Gastroesophageal sphincter (tissue), 4 donors: Measurements from ENCODE around the gene KCNJ10. TPM values are rescaled to one million over a fixed set of nuclear protein-coding genes. Genes with fewer than 3 reads are reported as not detected.

ENCODE experiments used
- ATAC-seq: fragments of 150-250 bp; one replicate; pipeline ENCODE4 v1.9.1; 2016; ENCODE audit warnings: mild to moderate bottlenecking, moderate library complexity
- H3K27ac ChIP-seq, 4 donors: fragments of 200-600 bp; sonication (generic) in 3 of 4; 1 replicate in 3 of 4; 2 replicates in 1 of 4; pipeline ENCODE4 v1.5.1; 2016 to 2019
- H3K27me3 ChIP-seq: fragments of 200-600 bp; sonication (generic); one replicate; pipeline ENCODE4 v1.5.1; 2019
- H3K36me3 ChIP-seq, 2 donors: fragments of 200-600 bp; sonication (generic); one replicate each; pipeline ENCODE4 v1.5.1; 2019; ENCODE audit warnings: control low read depth in 1 of 2
- H3K4me1 ChIP-seq, 3 donors: fragments of 200-600 bp; sonication (generic); 1 replicate in 2 of 3; 2 replicates in 1 of 3; pipeline ENCODE4 v1.5.1; 2016 to 2019; ENCODE audit warnings: control low read depth in 2 of 3
- H3K4me3 ChIP-seq, 2 donors: fragments of 200-600 bp; sonication (generic); one replicate each; pipeline ENCODE4 v1.5.1; 2019; ENCODE audit warnings: mild to moderate bottlenecking in 1 of 2, moderate library complexity in 1 of 2
- H3K9me3 ChIP-seq, 3 donors: fragments of 200-600 bp; sonication (generic); one replicate each; pipeline ENCODE4 v1.5.1; 2017 to 2019; ENCODE audit warnings: control low read depth in 2 of 3
- EP300 ChIP-seq: sonication (generic); formaldehyde crosslinking; IDR thresholded peaks from one replicate; pipeline ENCODE4 v1.6.1; 2017; ENCODE audit warnings: antibody characterized with exemption, mild to moderate bottlenecking
- POLR2A ChIP-seq, 2 donors: fragments of 450-650 bp; IDR thresholded peaks; one replicate each; pipeline ENCODE4 v1.6.1; 2017; ENCODE audit warnings: antibody characterized with exemption in 2 of 2, mild to moderate bottlenecking in 2 of 2, moderate library complexity in 1 of 2
- POLR2AphosphoS5 ChIP-seq: sonication (generic); formaldehyde crosslinking; IDR thresholded peaks from one replicate; pipeline ENCODE4 v1.6.1; 2017; ENCODE audit warnings: antibody characterized with exemption
- WGBS, 2 donors: methylation state at CpG; one replicate each; pipeline ENCODE4 v1.1.5; 2018; ENCODE audit warnings: low coverage in 1 of 2; 5-methylcytosine and 5-hydroxymethylcytosine counted together
- total RNA-seq, 4 donors: library from RNA; depleted of rRNA; stranded (reverse); fragments of >200 nt; gene quantifications; one replicate each; pipeline ENCODE4 v1.1.0, GENCODE V29; 2016
- TF ChIP-seq, protein P1 (sequence below), 4 experiments: fragments of 200-600 bp in 2 of 4; fragments of 450-650 bp in 2 of 4; sonication (generic) in 1 of 4; IDR thresholded peaks; one replicate each; pipeline ENCODE4 v1.5.1; 2017 to 2019; ENCODE audit warnings: antibody characterized with exemption in 4 of 4, mild to moderate bottlenecking in 2 of 4, moderate library complexity in 2 of 4

KCNJ10 gene
- total RNA-seq, 4 donors from 2014 or later = not detected

DNA sequence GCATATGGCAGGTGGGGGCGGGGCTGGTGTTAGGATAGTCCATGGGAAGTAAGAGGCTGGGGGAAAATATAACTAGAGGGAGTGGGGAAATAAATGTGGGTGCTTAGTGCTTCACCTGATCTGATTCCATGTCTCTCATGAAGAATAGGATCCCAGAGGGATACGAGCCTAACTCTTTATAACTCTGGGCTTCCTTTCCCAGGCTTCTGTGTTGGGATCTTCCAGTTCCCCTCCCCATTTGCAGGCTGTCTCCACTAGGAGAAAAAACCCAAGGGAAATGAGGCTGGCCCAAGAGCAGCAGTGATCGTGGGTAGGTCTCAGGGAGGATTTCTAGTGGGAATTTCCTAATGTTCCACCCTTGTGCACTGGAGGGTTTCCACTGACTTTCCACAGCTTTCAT is 13.0 kb upstream of the KCNJ10 start:
- peaks cover 61% of the 10 kb centered on the region for H3K27me3 ChIP-seq
- WGBS, 2 donors = 35 to 71% methylated on average over 2 of the region's 3 CpGs
- no peaks in the 10 kb centered on the region for H3K9me3 ChIP-seq
- H3K4me1 ChIP-seq = peaks cover 0 to 22% (median 7%) of the 10 kb centered on the region in 3 donors
- H3K4me3 ChIP-seq = no peak overlapping the region
- TF ChIP-seq, protein P1, sequence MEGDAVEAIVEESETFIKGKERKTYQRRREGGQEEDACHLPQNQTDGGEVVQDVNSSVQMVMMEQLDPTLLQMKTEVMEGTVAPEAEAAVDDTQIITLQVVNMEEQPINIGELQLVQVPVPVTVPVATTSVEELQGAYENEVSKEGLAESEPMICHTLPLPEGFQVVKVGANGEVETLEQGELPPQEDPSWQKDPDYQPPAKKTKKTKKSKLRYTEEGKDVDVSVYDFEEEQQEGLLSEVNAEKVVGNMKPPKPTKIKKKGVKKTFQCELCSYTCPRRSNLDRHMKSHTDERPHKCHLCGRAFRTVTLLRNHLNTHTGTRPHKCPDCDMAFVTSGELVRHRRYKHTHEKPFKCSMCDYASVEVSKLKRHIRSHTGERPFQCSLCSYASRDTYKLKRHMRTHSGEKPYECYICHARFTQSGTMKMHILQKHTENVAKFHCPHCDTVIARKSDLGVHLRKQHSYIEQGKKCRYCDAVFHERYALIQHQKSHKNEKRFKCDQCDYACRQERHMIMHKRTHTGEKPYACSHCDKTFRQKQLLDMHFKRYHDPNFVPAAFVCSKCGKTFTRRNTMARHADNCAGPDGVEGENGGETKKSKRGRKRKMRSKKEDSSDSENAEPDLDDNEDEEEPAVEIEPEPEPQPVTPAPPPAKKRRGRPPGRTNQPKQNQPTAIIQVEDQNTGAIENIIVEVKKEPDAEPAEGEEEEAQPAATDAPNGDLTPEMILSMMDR (IDR thresholded peaks at IDR 0.05) = no peak
- no peak for TF ChIP-seq EP300
- no peak for TF ChIP-seq POLR2AphosphoS5
- H3K27ac ChIP-seq = no peak overlapping the region
- H3K36me3 ChIP-seq = peaks cover 0 to 7% of the 10 kb centered on the region in 2 donors
- no peak for ATAC-seq

DNA sequence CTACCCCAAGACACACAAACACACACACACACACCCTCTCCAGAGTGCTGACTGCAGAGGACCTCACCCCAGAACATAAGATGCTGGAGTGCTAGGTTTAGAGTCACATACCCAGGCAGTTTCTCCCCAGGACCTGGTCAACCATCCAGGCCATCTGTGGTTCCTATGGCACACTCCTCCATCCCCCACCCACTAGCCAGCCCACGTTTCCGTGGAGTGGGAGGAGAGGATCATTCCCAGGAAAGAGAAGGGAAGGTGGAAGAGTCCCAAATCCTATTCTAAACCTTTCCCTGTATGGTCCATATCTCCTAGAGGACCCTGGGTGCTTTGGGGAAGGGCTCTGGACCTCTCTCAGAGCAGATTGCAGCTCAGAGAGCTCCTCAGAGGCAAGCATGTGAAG is 12.5 kb upstream of the KCNJ10 start:
- Histone ChIP-seq H3K4me1 (peaks cover 0 to 22% (median 7%) of the 10 kb centered on the region in 3 donors), H3K9me3 (no peaks in the 10 kb centered on the region), H3K27me3 (peaks cover 62% of the 10 kb centered on the region), H3K4me3 (no peak overlapping the region), H3K27ac (no peak overlapping the region), H3K36me3 (peaks cover 0 to 3% of the 10 kb centered on the region in 2 donors)
- 24% methylated on average over 2 of the region's 2 CpGs; no CpG with 5 or more reads in 1 of the 2 donors for WGBS, 2 donors
- TF ChIP-seq, protein P1 (IDR thresholded peaks at IDR 0.05) = no peak
- TF ChIP-seq POLR2AphosphoS5 = no peak
- no peak for TF ChIP-seq EP300
- TF ChIP-seq POLR2A (IDR thresholded peaks at IDR 0.05) = no peak
- no peak for ATAC-seq

DNA sequence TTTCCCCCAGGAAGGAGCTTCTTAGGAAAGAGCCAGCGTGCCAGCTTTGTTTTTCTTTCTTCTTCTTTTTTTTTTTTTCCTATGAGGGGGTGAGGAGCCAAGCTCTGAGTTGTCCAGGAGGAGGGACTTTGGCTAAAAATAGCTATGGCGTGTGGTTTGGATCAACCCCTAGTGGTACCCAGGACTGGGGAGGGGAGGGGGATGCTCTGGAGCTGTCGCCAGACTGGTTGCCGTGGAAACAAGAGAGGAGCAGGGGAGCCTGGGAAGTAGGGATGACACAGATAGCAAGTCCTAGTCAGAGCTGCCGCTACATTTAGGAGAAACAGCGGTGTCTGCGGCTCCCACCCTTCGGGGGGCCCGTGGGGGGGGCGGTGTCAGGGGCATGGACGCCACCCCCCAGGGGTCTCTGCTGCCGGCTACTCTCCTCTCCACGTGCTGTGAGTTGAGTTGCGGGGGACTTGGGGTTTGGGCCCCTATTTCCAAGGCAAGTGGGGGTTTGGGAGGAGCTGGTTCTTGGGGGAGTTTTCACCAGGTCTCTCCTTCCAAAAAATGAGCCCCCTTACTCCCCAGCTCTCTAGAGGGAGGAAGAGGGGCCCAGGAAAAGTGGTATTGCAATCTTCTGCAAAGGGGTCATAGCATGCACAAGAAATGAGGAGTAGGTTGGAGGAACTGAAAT is 11.4 kb upstream of the KCNJ10 start, which contains the start of gene KCNJ9:
TSS of gene KCNJ9 (plus strand) at position 278 of the 676 bp plus-strand sequence. CDS start 2,493 bp downstream, outside the sequence.
- Histone ChIP-seq H3K9me3 (no peaks in the 10 kb centered on the region), H3K4me1 (peaks cover 0 to 22% (median 7%) of the 10 kb centered on the region in 3 donors), H3K27me3 (peaks cover 68% of the 10 kb centered on the region), H3K27ac (no peak within 1 kb of the TSS), H3K36me3 (no peaks in the 10 kb centered on the region), H3K4me3 (no peak within 1 kb of the TSS)
- TF ChIP-seq POLR2A (IDR thresholded peaks at IDR 0.05) = no peak
- TF ChIP-seq, protein P1 (IDR thresholded peaks at IDR 0.05) = no peak
- TF ChIP-seq POLR2AphosphoS5 = no peak
- no peak for TF ChIP-seq EP300
- WGBS, 2 donors = 0 to 3% methylated on average over 2 to 5 of the region's 14 CpGs
- ATAC-seq = no peak

DNA sequence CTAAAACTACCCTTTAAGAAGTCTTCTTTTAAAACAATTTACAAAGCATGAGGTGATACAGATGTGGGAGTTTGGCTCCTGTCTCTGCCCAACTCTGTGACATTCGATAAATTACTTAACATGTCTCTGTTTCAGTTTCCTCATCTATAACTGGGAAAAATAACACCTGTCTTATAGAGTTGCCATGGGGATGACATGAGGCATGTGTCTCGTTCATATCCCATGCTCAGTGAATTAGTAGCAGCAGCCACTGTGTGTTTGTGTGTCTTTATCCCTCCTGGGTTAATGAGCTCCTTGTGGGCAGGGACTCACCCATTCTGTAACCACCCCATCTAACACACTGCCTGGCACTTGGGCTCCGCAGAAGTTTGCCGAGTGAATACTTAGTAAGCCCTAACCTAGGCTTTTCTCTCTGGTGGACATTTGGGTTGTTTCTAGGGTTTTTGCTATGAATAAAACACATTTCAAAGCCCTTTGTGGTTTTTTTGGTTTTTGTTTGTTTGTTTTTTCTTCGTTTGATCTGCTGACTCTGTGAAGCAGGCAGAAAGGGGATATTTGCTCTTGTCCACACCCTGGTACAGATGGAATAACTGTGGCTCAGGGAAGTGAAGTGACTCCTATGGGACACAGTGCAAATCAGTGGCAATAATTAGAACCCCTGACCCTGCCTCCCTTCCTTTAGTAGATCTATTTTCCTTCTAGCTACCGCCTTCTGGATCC is 10.6 kb upstream of the KCNJ10 start:
- WGBS, 2 donors = 33 to 48% methylated on average over 4 to 5 of the region's 6 CpGs
- ATAC-seq = no peak

More for the DNA sequence above, 10.6 kb upstream of the KCNJ10 start:
- Histone ChIP-seq H3K27ac (no peak overlapping the region), H3K36me3 (no peaks in the 10 kb centered on the region), H3K4me1 (peaks cover 0 to 14% (median 7%) of the 10 kb centered on the region in 3 donors), H3K4me3 (no peak overlapping the region), H3K27me3 (peaks cover 74% of the 10 kb centered on the region), H3K9me3 (no peaks in the 10 kb centered on the region)
- TF ChIP-seq, protein P1 (IDR thresholded peaks at IDR 0.05) = no peak
- no peak for TF ChIP-seq EP300
- TF ChIP-seq POLR2A (IDR thresholded peaks at IDR 0.05) = no peak
- TF ChIP-seq POLR2AphosphoS5 = no peak
